WTC11 (cell line): ENCODE data around the gene WDR59.

Experiments used
- FOXJ3 ChIP-seq: sonication (generic); formaldehyde crosslinking; IDR thresholded peaks from 2 replicates; pipeline ENCODE4 v1.9.0; 2021; ENCODE audit warnings: missing genetic modification reagents, mild to moderate bottlenecking, borderline replicate concordance
- RELA ChIP-seq: sonication (generic); formaldehyde crosslinking; IDR thresholded peaks from 2 replicates; pipeline ENCODE4 v1.8.1; 2022; ENCODE audit warnings: missing genetic modification reagents, mild to moderate bottlenecking, borderline replicate concordance
- ZNF423 ChIP-seq: fragments of 250-450 bp; sonication (Bioruptor Pico); IDR thresholded peaks from 2 replicates; pipeline ENCODE4 v2.1.2; 2022; ENCODE audit warnings: mild to moderate bottlenecking, moderate library complexity
- TF ChIP-seq, protein P1 (sequence below): sonication (generic); formaldehyde crosslinking; conservative IDR thresholded peaks from 2 replicates; pipeline ENCODE4 v1.8.1; 2023; ENCODE audit warnings: mild to moderate bottlenecking, low read depth, missing genetic modification reagents, moderate library complexity
- TF ChIP-seq, protein P2 (sequence below): fragments of 200-600 bp; IDR thresholded peaks from 2 replicates; pipeline ENCODE4 v1.8.0; 2022; ENCODE audit warnings: antibody characterized with exemption

DNA sequence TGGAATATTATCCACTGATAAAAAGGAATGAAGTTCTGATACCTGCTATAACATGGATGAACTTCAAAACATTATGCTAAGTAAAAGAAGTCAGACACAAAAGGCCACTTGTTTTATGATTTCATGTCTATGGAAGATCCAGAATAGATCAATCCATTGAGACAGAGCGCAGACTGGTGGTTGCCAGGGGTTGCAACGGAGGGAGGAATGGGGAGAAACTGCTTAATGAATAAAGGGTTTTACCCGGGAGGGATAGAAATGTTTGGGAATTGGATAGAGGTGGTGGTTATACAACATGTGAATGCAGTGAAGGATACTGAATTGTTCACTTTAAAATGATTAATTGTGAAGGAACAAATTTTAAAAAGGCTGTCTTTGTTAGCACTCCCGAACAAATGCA lies 30.2 kb downstream of the WDR59 start:
- TF ChIP-seq ZNF423 (CRISPR knock-in tag) (no peak), FOXJ3 (CRISPR knock-in tag) (no peak), RELA (CRISPR knock-in tag) (no peak)
- TF ChIP-seq, protein P1, sequence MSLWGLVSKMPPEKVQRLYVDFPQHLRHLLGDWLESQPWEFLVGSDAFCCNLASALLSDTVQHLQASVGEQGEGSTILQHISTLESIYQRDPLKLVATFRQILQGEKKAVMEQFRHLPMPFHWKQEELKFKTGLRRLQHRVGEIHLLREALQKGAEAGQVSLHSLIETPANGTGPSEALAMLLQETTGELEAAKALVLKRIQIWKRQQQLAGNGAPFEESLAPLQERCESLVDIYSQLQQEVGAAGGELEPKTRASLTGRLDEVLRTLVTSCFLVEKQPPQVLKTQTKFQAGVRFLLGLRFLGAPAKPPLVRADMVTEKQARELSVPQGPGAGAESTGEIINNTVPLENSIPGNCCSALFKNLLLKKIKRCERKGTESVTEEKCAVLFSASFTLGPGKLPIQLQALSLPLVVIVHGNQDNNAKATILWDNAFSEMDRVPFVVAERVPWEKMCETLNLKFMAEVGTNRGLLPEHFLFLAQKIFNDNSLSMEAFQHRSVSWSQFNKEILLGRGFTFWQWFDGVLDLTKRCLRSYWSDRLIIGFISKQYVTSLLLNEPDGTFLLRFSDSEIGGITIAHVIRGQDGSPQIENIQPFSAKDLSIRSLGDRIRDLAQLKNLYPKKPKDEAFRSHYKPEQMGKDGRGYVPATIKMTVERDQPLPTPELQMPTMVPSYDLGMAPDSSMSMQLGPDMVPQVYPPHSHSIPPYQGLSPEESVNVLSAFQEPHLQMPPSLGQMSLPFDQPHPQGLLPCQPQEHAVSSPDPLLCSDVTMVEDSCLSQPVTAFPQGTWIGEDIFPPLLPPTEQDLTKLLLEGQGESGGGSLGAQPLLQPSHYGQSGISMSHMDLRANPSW = no peak
- TF ChIP-seq, protein P2, sequence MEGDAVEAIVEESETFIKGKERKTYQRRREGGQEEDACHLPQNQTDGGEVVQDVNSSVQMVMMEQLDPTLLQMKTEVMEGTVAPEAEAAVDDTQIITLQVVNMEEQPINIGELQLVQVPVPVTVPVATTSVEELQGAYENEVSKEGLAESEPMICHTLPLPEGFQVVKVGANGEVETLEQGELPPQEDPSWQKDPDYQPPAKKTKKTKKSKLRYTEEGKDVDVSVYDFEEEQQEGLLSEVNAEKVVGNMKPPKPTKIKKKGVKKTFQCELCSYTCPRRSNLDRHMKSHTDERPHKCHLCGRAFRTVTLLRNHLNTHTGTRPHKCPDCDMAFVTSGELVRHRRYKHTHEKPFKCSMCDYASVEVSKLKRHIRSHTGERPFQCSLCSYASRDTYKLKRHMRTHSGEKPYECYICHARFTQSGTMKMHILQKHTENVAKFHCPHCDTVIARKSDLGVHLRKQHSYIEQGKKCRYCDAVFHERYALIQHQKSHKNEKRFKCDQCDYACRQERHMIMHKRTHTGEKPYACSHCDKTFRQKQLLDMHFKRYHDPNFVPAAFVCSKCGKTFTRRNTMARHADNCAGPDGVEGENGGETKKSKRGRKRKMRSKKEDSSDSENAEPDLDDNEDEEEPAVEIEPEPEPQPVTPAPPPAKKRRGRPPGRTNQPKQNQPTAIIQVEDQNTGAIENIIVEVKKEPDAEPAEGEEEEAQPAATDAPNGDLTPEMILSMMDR = no peak
